ENCODE data around the gene MTR.

DNA sequence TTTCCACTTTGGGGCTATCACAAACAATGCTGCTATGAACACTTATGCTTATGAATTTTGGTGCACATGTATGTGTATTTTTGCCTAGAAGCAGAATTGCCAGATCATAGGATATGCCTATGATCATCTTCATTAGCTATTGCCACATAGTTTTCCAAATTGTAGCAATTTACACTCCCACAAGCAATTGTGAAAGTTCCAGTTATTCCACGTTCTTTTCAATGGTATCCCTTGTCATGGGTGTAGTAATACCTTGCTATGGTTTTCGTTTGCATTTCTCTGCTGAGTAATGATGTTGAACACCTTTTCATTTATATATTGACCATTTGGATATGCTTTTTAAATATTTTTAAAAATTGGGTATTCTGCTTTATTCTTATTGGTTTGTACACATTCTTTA is 82.6 kb downstream of the MTR start:
- TF ChIP-seq, protein P1, sequence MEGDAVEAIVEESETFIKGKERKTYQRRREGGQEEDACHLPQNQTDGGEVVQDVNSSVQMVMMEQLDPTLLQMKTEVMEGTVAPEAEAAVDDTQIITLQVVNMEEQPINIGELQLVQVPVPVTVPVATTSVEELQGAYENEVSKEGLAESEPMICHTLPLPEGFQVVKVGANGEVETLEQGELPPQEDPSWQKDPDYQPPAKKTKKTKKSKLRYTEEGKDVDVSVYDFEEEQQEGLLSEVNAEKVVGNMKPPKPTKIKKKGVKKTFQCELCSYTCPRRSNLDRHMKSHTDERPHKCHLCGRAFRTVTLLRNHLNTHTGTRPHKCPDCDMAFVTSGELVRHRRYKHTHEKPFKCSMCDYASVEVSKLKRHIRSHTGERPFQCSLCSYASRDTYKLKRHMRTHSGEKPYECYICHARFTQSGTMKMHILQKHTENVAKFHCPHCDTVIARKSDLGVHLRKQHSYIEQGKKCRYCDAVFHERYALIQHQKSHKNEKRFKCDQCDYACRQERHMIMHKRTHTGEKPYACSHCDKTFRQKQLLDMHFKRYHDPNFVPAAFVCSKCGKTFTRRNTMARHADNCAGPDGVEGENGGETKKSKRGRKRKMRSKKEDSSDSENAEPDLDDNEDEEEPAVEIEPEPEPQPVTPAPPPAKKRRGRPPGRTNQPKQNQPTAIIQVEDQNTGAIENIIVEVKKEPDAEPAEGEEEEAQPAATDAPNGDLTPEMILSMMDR (IDR thresholded peaks at IDR 0.05 in 8 of 11, conservative IDR thresholded peaks at IDR 0.05 in 3 of 11), result no peak
- TF ChIP-seq POLR2AphosphoS5 (IDR thresholded peaks at IDR 0.05), result no peak
- TF ChIP-seq POLR2A (IDR thresholded peaks at IDR 0.05), result no peak
